Activated B cell treated with CpG ODN at 0.5 μM for 24 hours (primary cell): Measurements from ENCODE around the gene PYGL. TPM values are rescaled to one million over a fixed set of nuclear protein-coding genes. Genes with fewer than 3 reads are reported as not detected.
A peak's percentile ranks its signal among the peaks of the same experiment; 100 is the strongest.

Experiments
- ATAC-seq: fragments of 200-7000 bp; cut with Tn5 transposase; one replicate; pipeline ENCODE4 v1.10.0; 2021; ENCODE audit warnings: low read depth, mild to moderate bottlenecking, moderate library complexity
- CTCF ChIA-PET: fragments of 350-600 bp; sonication (Branson Sonifier 250); formaldehyde crosslinking; loops from one replicate; lab custom pipeline; 2021; ENCODE audit warnings: antibody characterized with exemption; lab: Charles Lee
- POLR2A ChIA-PET: fragments of 350-600 bp; sonication (Branson Sonifier 250); formaldehyde crosslinking; loops from one replicate; lab custom pipeline; 2021; ENCODE audit warnings: antibody characterized with exemption; lab: Charles Lee
- DNase-seq: peaks from one replicate; pipeline ENCODE4 v3.0.0; 2022
- H3K27ac Mint-ChIP-seq: one replicate; pipeline ENCODE4 v1.8.0; 2020; ENCODE audit warnings: mixed read lengths
- H3K27me3 Mint-ChIP-seq: one replicate; pipeline ENCODE4 v1.8.0; 2021; ENCODE audit warnings: mixed read lengths
- H3K36me3 Mint-ChIP-seq: one replicate; pipeline ENCODE4 v1.8.0; 2021; ENCODE audit warnings: low read depth, mixed read lengths
- H3K4me1 Mint-ChIP-seq: one replicate; pipeline ENCODE4 v1.8.0; 2021; ENCODE audit warnings: mixed read lengths
- H3K4me3 Mint-ChIP-seq: one replicate; pipeline ENCODE4 v1.8.0; 2020; ENCODE audit warnings: mild to moderate bottlenecking, mixed read lengths
- H3K9me3 Mint-ChIP-seq: one replicate; pipeline ENCODE4 v1.8.0; 2020; ENCODE audit warnings: mixed read lengths
- CTCF ChIP-seq: fragments of 200-600 bp; IDR thresholded peaks from one replicate; pipeline ENCODE4 v1.8.0; 2022; ENCODE audit warnings: antibody characterized with exemption, mild to moderate bottlenecking
- intact Hi-C: fragments of 100-400 bp; cut with micrococcal nuclease; formaldehyde crosslinking; loops from one replicate; pipeline ENCODE4 v1.15.1; 2024
- total RNA-seq: library from RNA; stranded (reverse); gene quantifications from 2 replicates; pipeline ENCODE4 v1.2.3, GENCODE V29; 2022

Gene PYGL
- total RNA-seq, 1 donor from 2014 or later: not detected

DNA sequence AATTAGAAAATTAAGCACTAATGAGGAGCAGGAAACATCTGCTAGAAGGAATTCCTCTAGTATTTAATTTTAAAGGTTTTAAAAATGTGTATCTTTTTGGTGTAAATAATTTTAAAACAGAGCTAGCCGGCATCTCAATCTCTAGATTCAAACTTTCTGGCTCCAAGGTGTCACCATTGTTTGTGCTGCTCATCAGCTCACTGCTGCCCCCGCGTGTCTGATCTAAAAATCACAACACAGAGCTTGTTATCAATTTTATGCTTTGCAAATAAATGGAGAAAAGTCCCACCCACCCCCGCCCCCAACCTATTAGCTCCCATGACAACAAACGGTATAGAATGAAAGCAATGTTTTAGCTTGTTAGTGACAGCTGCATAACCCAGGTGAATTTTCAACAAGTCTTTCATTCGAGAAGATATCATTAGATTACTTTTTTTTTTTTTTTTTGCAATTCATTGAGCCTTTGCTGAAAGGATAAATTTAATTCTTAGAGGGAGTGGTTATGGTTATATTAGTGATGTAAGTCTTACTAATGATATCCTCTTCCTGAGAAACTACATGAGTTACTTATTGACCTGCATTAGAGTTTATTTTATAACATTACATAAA lies 83.7 kb downstream of the PYGL start:
- Mint-ChIP-seq H3K9me3 (no peaks in the 10 kb centered on the region), H3K36me3 (no peaks in the 10 kb centered on the region), H3K27me3 (no peaks in the 10 kb centered on the region), H3K4me1 (peaks cover 12% of the 10 kb centered on the region), H3K27ac (peak overlapping the region; percentile 77), H3K4me3 (peak overlapping the region; percentile 89)
- ChIA-PET CTCF (interaction anchor here (0.6 to 6.9 kb wide), 36 partner anchors 9 to 540 kb away, joined by 3 to 216 read pairs (median 5); partner anchors contain the start of gene NIN), POLR2A (interaction anchor here (0.6 to 3.1 kb wide), 20 partner anchors 9 to 772 kb away, joined by 3 to 50 read pairs (median 5); partner anchors contain the start of genes NIN, SAV1 and TRIM9)
- peak; percentile 78 for DNase-seq
- intact Hi-C loops: loop anchor here (1.0 to 10.0 kb wide), 13 partner anchors 25 to 546 kb away; partner anchors contain the start of genes DMAC2L, L2HGDH and NIN
- TF ChIP-seq CTCF: peak; percentile 10
- peak; percentile 73 for ATAC-seq

DNA sequence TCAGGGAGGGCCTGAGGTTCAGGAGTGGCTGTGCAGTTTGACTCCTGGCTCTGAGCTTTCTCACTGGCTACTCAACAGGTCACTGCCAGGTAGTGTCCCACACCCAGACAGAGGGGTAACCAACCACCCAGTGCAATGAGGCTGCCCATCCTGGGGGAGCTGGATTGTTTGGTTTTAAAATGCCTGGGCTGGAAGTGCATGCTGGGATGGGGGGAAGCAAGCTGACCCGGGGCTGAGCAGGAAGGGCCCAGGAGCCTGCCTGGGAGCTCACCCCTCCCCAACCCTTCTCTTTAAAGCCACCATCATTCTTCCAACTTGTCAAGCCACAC lies 85.0 kb downstream of the PYGL start:
- peak; percentile 15 for ATAC-seq
- no peak for DNase-seq
- H3K27me3 Mint-ChIP-seq: no peaks in the 10 kb centered on the region
- peak overlapping the region; percentile 14 for H3K27ac Mint-ChIP-seq
- H3K9me3 Mint-ChIP-seq: no peaks in the 10 kb centered on the region
- no peaks in the 10 kb centered on the region for H3K36me3 Mint-ChIP-seq
- peak overlapping the region; percentile 53 for H3K4me3 Mint-ChIP-seq
- peaks cover 12% of the 10 kb centered on the region for H3K4me1 Mint-ChIP-seq
- intact Hi-C loops: no loop called here
- ChIA-PET CTCF (interaction anchor here (0.6 to 6.9 kb wide), 17 partner anchors 11 to 538 kb away, joined by 3 to 216 read pairs (median 19); partner anchors contain the start of gene NIN), POLR2A (interaction anchor here (0.6 to 3.1 kb wide), 6 partner anchors 29 to 793 kb away, joined by 3 to 50 read pairs (median 10); partner anchors contain the start of gene NIN)
- TF ChIP-seq CTCF: no peak

GRCh38 chr14:50856660-50857059 lies 87.6 kb downstream of the PYGL start:
- Mint-ChIP-seq H3K36me3 (no peaks in the 10 kb centered on the region), H3K9me3 (no peaks in the 10 kb centered on the region), H3K4me1 (peaks cover 12% of the 10 kb centered on the region), H3K27me3 (no peaks in the 10 kb centered on the region), H3K27ac (no peak overlapping the region), H3K4me3 (no peak overlapping the region)
- CTCF ChIA-PET: interaction anchor here (0.7 to 1.8 kb wide), 3 partner anchors 72 to 81 kb away, joined by 4 to 5 read pairs (median 4); no protein-coding TSS in a partner anchor
- intact Hi-C loops: no loop called here
- DNase-seq: no peak
- TF ChIP-seq CTCF: no peak
- ATAC-seq: no peak
- POLR2A ChIA-PET: interaction anchor here (0.7 kb wide), 1 partner anchor 386 kb away, joined by 3 read pairs; no protein-coding TSS in a partner anchor

DNA sequence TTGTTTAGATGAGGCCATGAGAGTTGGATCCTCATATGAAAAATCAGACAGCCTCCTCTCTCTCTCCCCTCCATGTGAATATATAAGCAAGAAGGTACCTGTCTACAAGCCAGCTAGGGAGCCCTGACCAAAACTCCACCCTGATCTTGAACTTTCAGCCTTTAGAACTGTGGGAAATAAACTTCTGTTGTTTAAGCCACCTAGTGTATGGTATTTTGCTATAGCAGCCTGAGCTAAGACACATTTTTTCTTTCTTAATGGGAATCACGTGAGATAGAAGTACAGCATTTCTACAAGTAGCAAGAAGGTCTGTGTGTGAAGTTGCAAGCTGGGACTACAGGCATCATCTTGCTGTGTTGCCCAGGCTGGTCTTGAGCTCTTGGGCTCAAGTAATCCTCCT lies 88.7 kb downstream of the PYGL start:
- Mint-ChIP-seq H3K27me3 (no peaks in the 10 kb centered on the region), H3K4me3 (no peak overlapping the region), H3K9me3 (no peaks in the 10 kb centered on the region), H3K36me3 (no peaks in the 10 kb centered on the region), H3K27ac (no peak overlapping the region), H3K4me1 (peaks cover 12% of the 10 kb centered on the region)
- no peak for DNase-seq
- ATAC-seq: no peak
- ChIA-PET CTCF (interaction anchor here (1.1 to 1.6 kb wide), 2 partner anchors 78 to 80 kb away, joined by 4 to 5 read pairs; no protein-coding TSS in a partner anchor), POLR2A (interaction anchor here (1.4 kb wide), 1 partner anchor 25 kb away, joined by 4 read pairs; the partner anchor contains the start of gene NIN)
- no peak for TF ChIP-seq CTCF
- intact Hi-C loops: no loop called here

Other genes with a start within 250 kb of the PYGL start
- gene NIN, start 113.3 kb downstream of the PYGL start, total RNA-seq: 145 and 156 TPM in 2 replicates
- not detected in 2 replicates for gene ABHD12B, start 72.4 kb downstream of the PYGL start, total RNA-seq
- 0.24 and 0.67 TPM in 2 replicates for gene TRIM9, start 150.6 kb upstream of the PYGL start, total RNA-seq